ENCODE results near the gene CUEDC1. TPM values are rescaled to one million over a fixed set of nuclear protein-coding genes. Genes with fewer than 3 reads are reported as not detected.

The CUEDC1 gene
- total and polyA plus RNA-seq, 2 of the 13 experiments (the other 11 are each of a cell fraction or from before 2014, with no cell fraction given) = 7.4 to 12.9 TPM

- FAIRE-seq = no peak
Observed at GRCh38 chr17:57871155-57871554, 84.1 kb downstream of the CUEDC1 start.

DNA sequence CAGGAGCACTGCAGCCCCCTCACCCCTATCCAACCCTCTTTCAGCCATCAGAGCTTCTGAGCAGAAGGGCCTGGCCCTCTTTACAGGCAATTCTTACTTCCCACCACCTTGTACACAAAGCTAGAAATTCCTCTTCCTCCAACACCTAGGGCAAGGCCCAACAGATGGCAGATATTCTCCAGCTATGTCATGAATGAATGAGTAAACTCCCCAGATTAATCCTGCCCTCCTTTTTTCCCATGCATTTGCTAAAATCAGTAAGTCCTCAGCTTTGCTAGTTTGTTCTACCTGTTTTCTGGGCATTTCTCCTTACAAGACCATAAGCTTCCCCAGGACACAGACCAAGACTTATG, 85.0 kb downstream of the CUEDC1 start:
- CTCF ChIA-PET (ENCODE audit: low intra/inter-chr PET ratio, low total read pairs) = no interaction called here
- FAIRE-seq (no peak), ATAC-seq (no peak), DNase-seq (ENCODE audit: low spot score) (no peak)
- intact Hi-C loops (cut with micrococcal nuclease; ENCODE audit: unreplicated experiment) = no loop called here
- no peak overlapping the region for H3K4me2 ChIP-seq (ENCODE audit: low read depth, low read length)
- no peak overlapping the region for H3K27ac ChIP-seq (ENCODE audit: extremely low read length, insufficient read depth, low read length)
- in situ Hi-C loops (cut with HindIII; ENCODE audit: extremely low pct_ligation_motif_present, low pct_unique_long_range_greater_than_20kb) = no loop called here
- H3K36me3 ChIP-seq (replicated peaks in 1 of 2; ENCODE audit: control insufficient read depth in 1 of 2, insufficient read depth in 2 of 2, low read length in 2 of 2) = peaks cover 0 to 7% of the 10 kb centered on the region in 2 experiments; a peak in 1 of 5 replicates
- no peaks in the 10 kb centered on the region for H4K20me1 ChIP-seq (ENCODE audit: insufficient read depth, low read length)
- TF ChIP-seq ZNF274 (CRISPR knock-in tag; IDR thresholded peaks at IDR 0.05) (0 out of 2 replicates have a peak, but pooled peaks have one; percentile 4), POLR2AphosphoS2 (IDR thresholded peaks at IDR 0.05; ENCODE audit: low read depth, low read length) (no peak)
- no peaks in the 10 kb centered on the region for H3K9me3 ChIP-seq (ENCODE audit: low read length)
- peaks cover 52% of the 10 kb centered on the region for H3K4me1 ChIP-seq (ENCODE audit: insufficient read depth, low read length)
- H3K4me3 ChIP-seq (replicated peaks in 1 of 3; ENCODE audit: insufficient read depth in 1 of 3, low read depth in 2 of 3, low read length in 3 of 3) = no peak overlapping the region
- POLR2A ChIA-PET = interaction anchor here (0.9 to 4.7 kb wide), 5 partner anchors 9 to 137 kb away, joined by 3 to 32 read pairs (median 7); partner anchors contain the start of genes MRPS23 and SRSF1
- H3K79me2 ChIP-seq (ENCODE audit: insufficient read depth, low read length) = no peaks in the 10 kb centered on the region
- no TSS peak for BruUV-seq (replicated peaks)
- H2AFZ ChIP-seq (ENCODE audit: low read length) = no peak overlapping the region
- H3K27me3 ChIP-seq (ENCODE audit: control insufficient read depth in 1 of 2, insufficient read depth in 2 of 2, low read length in 2 of 2) = no peaks in the 10 kb centered on the region
- no peak overlapping the region for H3K9ac ChIP-seq (ENCODE audit: insufficient read depth, low read depth, low read length)

More at GRCh38 chr17:57871155-57871554, 84.1 kb downstream of the CUEDC1 start:
- peaks cover 0 to 7% of the 10 kb centered on the region in 2 experiments; a peak in 1 of 5 replicates for H3K36me3 ChIP-seq (replicated peaks in 1 of 2; ENCODE audit: control insufficient read depth in 1 of 2, insufficient read depth in 2 of 2, low read length in 2 of 2)
- no peak overlapping the region for H2AFZ ChIP-seq (ENCODE audit: low read length)
- ChIA-PET POLR2A (interaction anchor here (2.3 to 4.7 kb wide), 3 partner anchors 8 to 21 kb away, joined by 7 to 32 read pairs (median 20); partner anchors contain the start of gene MRPS23), CTCF (ENCODE audit: low intra/inter-chr PET ratio, low total read pairs) (no interaction called here)
- in situ Hi-C loops (cut with HindIII; ENCODE audit: extremely low pct_ligation_motif_present, low pct_unique_long_range_greater_than_20kb) = no loop called here
- BruUV-seq (replicated peaks) = no TSS peak
- DNase-seq (ENCODE audit: low spot score) = no peak
- H3K9me3 ChIP-seq (ENCODE audit: low read length) = no peaks in the 10 kb centered on the region
- no peak overlapping the region for H3K9ac ChIP-seq (ENCODE audit: insufficient read depth, low read depth, low read length)
- TF ChIP-seq ATF1 (CRISPR knock-in tag; IDR thresholded peaks at IDR 0.05) = no peak
- no peak for TF ChIP-seq ZNF550 (CRISPR knock-in tag; IDR thresholded peaks at IDR 0.05; ENCODE audit: borderline replicate concordance)
- TF ChIP-seq GLI4 (CRISPR knock-in tag; IDR thresholded peaks at IDR 0.05; ENCODE audit: borderline replicate concordance) = 0 out of 2 replicates have a peak, but pooled peaks have one; percentile 5
- no peak overlapping the region for H3K4me3 ChIP-seq (replicated peaks in 1 of 3; ENCODE audit: insufficient read depth in 1 of 3, low read depth in 2 of 3, low read length in 3 of 3)
- H3K79me2 ChIP-seq (ENCODE audit: insufficient read depth, low read length) = no peaks in the 10 kb centered on the region
- no peak for ATAC-seq
- H3K27ac ChIP-seq (ENCODE audit: extremely low read length, insufficient read depth, low read length) = no peak overlapping the region
- 99% methylated on average over 7 of the region's 7 CpGs for WGBS (ENCODE audit: low lambda C conversion rate)
- peaks cover 61% of the 10 kb centered on the region for H3K4me1 ChIP-seq (ENCODE audit: insufficient read depth, low read length)
- H3K4me2 ChIP-seq (ENCODE audit: low read depth, low read length) = no peak overlapping the region
- intact Hi-C loops (cut with micrococcal nuclease; ENCODE audit: unreplicated experiment) = no loop called here
- no peaks in the 10 kb centered on the region for H4K20me1 ChIP-seq (ENCODE audit: insufficient read depth, low read length)
- no peaks in the 10 kb centered on the region for H3K27me3 ChIP-seq (ENCODE audit: control insufficient read depth in 1 of 2, insufficient read depth in 2 of 2, low read length in 2 of 2)

All from HepG2 (cell line).